HG02623 (cell line): Measurements from ENCODE around the gene PIGN.

ENCODE experiments used
- ATAC-seq: cut with Tn5 transposase; IDR thresholded peaks from one replicate; pipeline ENCODE4 v1.9.1; 2021; ENCODE audit warnings: moderate library complexity; ENCODE audit not compliant: unreplicated experiment

The PIGN gene

GRCh38 chr18:62122330-62122729, 64.5 kb downstream of the PIGN start:
- no peak for ATAC-seq

GRCh38 chr18:62119884-62120283, 67.0 kb downstream of the PIGN start:
- ATAC-seq = no peak

DNA sequence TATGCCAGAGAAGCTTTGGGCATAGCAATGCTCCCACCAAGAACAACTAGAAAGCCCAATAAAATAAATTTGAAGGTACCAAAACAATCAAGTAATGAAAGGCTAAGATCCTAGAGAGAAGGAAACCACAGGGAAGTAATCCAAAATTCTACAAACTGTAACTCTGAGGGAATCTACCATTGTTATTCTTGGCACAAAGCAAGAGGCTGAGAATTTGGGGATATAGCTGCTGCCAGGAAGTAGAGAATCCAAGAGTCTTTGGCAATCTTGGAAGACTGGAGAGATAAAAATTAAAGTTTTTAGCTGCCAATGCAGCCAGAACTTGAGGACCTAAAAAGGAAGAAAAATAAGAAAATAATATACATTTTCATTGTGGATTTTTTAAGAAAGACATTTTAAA, 68.5 kb downstream of the PIGN start:
- no peak for ATAC-seq

GRCh38 chr18:62109676-62110075, 77.2 kb downstream of the PIGN start:
- no peak for ATAC-seq

DNA sequence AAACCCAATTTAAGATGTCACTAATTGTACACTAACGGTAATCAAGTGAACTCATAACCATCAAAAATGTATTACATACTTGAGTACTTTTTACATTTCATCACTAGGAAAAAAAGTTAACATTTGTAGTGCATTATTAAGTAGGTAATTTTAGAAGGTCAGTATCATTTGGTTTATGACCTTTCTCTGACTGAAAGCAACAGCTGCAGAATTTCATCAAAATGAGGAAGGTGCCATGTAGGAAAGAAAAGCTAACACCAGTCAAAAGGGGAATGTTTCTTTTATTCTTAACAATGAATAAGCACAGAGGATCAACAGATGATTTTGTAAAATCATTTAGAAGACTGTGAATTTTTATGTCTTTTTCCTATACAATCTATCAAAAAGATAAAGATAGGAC, 79.0 kb downstream of the PIGN start:
- ATAC-seq = no peak

DNA sequence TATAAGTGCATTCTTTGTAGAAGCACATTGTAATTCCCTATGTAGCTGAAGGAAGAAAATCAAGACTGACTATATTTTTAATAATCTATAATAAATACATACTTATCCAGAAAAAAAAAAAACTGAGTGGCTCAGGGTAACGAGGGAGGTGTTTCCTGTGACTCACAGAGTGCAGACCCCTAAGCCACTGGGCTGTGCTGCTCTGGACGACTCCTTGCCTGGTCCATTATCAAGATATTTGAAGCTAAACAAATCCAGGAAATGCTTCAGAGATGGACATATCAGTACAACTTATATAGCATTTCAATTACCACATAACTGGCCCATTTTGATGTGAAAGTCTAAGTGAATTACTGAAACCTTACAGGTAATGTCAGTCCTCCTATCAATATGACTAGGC, 80.6 kb downstream of the PIGN start:
- ATAC-seq = no peak

DNA sequence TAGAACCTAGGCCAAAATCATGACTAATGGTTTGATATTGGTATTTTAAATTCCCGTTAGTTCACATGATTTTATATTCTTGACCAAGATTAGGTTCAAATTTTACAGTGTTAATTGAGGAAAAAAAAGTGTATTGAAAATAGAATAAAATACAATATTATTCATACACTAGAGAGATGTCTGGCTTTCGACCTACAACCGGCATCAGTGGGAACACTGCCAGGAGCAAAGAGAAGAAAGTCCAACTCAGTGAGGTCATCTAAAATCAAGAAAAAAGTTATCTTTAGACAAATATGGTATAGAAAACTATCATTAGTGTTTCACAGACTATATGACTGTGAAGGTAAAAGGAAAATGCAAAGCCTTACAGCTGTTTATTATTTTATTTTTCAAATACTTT, 81.5 kb downstream of the PIGN start:
- ATAC-seq = no peak

DNA sequence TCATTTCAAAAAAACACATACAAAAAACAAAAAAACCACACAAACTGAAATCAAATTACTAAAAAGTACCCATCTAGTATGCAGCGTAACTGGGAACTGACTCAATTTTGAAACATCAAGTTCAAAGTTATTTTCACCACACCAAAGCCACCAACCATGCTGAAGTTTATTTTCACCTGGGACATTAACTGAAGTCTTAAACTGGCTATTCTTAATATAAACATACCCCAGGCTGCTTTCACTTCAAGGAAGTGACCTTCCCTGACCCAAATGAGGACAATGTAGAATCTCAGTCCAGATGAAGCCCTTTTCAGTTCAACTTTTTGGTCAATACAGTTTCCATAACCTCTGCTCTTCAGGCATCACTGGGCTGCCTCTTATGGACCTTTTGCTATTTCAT, 84.6 kb downstream of the PIGN start:
- ATAC-seq = peak; percentile 57

DNA sequence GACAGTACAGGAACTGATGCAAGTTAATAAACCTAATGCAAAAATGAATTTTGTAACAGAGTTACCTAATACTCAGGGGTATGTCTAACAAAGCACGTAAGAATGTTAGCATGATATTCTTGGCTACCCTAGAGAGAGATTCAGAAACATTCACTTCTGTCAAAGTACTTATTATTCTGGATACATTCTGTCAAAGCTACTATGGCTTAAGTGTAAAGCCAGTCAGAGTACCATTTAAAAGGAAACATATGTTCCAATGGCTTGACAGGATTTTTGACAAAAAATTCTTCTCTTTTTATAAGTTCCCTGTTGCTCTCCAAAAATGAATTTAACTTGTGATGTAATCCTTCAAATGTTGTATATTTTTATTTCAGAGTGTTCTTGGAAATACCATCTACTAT, 85.5 kb downstream of the PIGN start:
- ATAC-seq = no peak

GRCh38 chr18:62098960-62099359, 87.9 kb downstream of the PIGN start:
- ATAC-seq = no peak

GRCh38 chr18:62097698-62098097, 89.2 kb downstream of the PIGN start:
- no peak for ATAC-seq

DNA sequence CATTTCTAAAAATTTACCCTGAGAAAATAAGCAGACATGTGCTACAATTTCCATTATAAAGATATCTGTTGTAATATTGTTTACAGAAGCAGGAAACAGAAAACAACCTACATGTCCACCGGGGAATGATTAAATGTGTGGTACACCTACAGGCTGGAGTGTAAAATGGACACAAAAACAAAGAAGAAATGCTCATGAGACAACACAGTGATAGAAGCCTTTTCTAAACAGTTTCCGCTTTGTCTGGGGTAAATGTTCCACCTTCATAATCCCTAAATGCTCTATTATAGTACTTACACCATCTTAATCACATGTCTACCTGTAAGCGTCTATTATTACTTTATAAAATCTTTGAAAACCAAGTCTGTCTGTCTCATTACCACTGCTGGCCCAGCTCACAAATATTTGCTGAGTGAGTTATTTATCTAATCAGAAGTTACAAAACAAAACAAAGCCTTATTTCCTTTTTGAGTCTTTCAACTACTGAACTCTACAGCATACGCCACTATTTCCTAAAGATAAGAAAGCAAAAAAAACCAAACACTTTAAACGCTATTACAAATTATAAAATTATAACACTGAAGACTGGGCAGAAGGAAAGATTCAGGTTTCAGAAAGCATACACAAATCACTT, 95.3 kb downstream of the PIGN start:
- ATAC-seq = no peak

DNA sequence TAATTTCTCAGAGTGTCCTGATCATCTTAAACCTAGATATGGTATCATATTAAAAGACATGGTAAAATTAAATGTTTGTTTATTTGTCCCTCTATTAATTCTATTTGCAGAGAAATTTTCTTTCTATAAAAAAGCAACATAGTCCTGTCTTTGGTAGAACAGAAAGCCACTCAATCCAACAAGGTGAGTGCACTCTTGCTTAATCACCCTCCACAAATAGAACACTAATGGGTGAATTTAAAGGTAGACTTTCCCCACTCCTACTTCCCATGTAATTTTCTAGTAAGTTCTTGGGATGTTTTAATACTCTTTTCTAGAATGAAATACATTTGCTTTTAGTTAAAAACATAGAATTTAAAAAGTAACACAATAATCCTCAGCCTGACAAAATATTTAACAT, 97.7 kb downstream of the PIGN start:
- ATAC-seq = no peak

DNA sequence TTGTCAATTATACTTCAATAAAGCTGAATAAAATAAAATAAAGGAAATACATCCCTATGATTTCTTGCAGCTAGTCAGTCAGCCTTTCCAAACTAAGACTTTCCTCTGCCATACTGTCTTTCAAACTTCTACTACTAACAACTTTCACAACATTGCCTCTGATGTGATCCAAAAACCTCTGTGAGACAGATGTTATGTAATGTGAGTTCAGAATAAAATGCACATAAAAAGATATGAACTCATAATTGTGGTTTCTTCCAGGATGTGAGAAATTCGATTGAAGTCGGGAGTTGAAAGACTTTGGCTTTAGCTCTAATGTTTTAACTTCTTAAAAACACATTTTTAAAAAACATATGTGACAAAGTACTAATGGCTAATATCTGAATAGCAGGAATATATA, 98.7 kb downstream of the PIGN start:
- no peak for ATAC-seq

- no peak for ATAC-seq
Observed at GRCh38 chr18:62085756-62086155, 101.1 kb downstream of the PIGN start.

DNA sequence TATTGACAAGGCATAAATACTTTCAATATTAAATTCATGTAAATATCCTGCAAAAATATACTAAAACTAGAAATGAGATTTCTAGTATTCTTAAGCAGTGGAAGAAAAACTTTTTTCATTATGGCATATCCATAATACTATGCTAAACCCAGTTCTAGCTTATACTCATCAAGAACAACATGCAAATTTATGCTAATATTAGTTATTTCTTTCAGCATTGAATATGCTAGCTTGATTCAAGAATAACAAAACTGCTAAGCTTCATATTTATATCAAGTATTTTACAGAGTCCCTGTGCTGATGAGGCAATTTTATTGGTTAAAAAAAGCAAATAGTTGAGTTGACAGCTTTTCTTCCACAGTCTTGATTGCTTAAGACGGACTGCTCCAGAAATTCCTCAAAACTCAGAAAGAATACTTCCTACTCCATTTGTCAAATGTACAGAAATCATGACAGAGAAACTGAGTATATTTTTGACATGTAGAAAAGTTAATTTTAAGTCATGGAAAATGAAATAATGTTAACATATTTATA, 105.0 kb downstream of the PIGN start:
- no peak for ATAC-seq

GRCh38 chr18:62081248-62081647, 105.6 kb downstream of the PIGN start:
- ATAC-seq = no peak

DNA sequence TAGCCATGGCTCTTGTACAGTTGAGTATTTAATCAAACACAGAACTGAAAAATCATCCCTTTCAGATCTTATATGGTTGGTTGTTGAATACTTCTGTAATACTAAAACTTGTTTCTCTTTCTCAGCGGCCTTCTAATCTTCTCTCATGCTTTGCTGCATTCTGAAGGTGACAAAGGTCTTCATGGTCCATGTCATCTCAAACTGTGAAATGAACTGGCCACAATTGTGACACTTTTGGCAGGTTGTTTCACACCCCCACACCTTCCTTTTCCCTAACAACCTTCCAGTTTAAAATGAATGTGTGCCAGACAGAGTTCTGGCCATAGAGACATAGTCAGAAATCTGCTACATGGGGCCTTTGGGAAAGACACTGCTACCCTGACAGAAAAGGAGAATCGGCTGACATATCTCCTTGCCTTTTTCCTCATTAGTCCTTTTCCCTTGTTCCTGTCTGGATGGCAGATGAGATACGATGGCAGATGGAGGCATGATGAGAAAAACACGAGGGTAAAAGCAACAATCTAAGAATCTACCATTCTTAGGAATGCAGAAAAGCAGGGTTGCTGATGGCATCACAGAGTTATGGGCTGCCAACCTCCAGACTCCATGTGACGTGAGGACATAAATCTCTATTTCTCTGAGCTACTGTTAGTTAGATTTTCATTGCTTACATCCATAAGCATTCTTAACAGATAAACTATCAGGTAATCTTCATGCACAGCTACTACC, 106.5 kb downstream of the PIGN start:
- no peak for ATAC-seq

GRCh38 chr18:62073461-62074281, 113.2 kb downstream of the PIGN start:
- ATAC-seq = no peak

- no peak for ATAC-seq
Observed at GRCh38 chr18:62072370-62072769, 114.5 kb downstream of the PIGN start.

DNA sequence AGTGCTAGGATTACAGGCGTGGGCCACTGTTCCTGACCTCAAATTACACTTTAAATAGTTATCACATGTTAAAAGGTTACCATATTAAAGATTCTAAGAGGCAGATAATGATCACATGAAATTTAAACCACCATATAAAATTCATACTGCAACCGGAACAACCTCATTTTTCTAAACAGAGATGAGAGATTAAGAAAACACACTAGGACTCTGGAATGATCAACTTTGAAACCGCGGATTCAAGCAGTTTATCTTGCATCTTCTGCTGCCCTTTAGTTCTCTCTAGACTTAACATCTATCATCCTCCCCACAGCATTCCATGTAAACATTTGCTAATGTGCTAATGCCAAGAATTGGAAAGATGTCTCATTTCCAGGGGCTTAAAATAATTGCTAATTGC, 115.8 kb downstream of the PIGN start:
- ATAC-seq = no peak

GRCh38 chr18:62070302-62070701, 116.6 kb downstream of the PIGN start:
- no peak for ATAC-seq
